ENCODE data around the gene SYT2. TPM values are rescaled to one million over a fixed set of nuclear protein-coding genes. Genes with fewer than 3 reads are reported as not detected.

Gene SYT2
- total RNA-seq, 1 donor = not detected

GRCh38 chr1:202664083-202664482 is 46.2 kb downstream of the SYT2 start:
- no peak overlapping the region for H3K4me3 ChIP-seq (ENCODE audit: low read depth, low read length)
- no peak for TF ChIP-seq CTCF (IDR thresholded peaks at IDR 0.05; ENCODE audit: insufficient read depth, low read length)
- DNase-seq (ENCODE audit: low read depth) = no peak

GRCh38 chr1:202663131-202663530 is 47.1 kb downstream of the SYT2 start:
- no peak for DNase-seq (ENCODE audit: low read depth)
- no peak overlapping the region for H3K4me3 ChIP-seq (ENCODE audit: low read depth, low read length)
- TF ChIP-seq CTCF (IDR thresholded peaks at IDR 0.05; ENCODE audit: insufficient read depth, low read length) = no peak

GRCh38 chr1:202662081-202662480 is 48.2 kb downstream of the SYT2 start:
- no peak for TF ChIP-seq CTCF (IDR thresholded peaks at IDR 0.05; ENCODE audit: insufficient read depth, low read length)

GRCh38 chr1:202661136-202661845 is 49.0 kb downstream of the SYT2 start:
- no peak overlapping the region for H3K4me3 ChIP-seq (ENCODE audit: low read depth, low read length)
- no peak for DNase-seq (ENCODE audit: low read depth)
- TF ChIP-seq CTCF (IDR thresholded peaks at IDR 0.05; ENCODE audit: insufficient read depth, low read length) = peak; percentile 9

More at GRCh38 chr1:202662081-202662480, 48.2 kb downstream of the SYT2 start:
- no peak overlapping the region for H3K4me3 ChIP-seq (ENCODE audit: low read depth, low read length)
- no peak for DNase-seq (ENCODE audit: low read depth)

GRCh38 chr1:202659974-202660373 is 50.3 kb downstream of the SYT2 start:
- no peak for DNase-seq (ENCODE audit: low read depth)
- H3K4me3 ChIP-seq (ENCODE audit: low read depth, low read length) = no peak overlapping the region
- no peak for TF ChIP-seq CTCF (IDR thresholded peaks at IDR 0.05; ENCODE audit: insufficient read depth, low read length)

GRCh38 chr1:202659541-202659940 is 50.7 kb downstream of the SYT2 start:
- DNase-seq (ENCODE audit: low read depth) = no peak
- H3K4me3 ChIP-seq (ENCODE audit: low read depth, low read length) = no peak overlapping the region
- no peak for TF ChIP-seq CTCF (IDR thresholded peaks at IDR 0.05; ENCODE audit: insufficient read depth, low read length)

- no peak for DNase-seq (ENCODE audit: low read depth)
- no peak for TF ChIP-seq CTCF (IDR thresholded peaks at IDR 0.05; ENCODE audit: insufficient read depth, low read length)
- H3K4me3 ChIP-seq (ENCODE audit: low read depth, low read length) = no peak overlapping the region
Observed at GRCh38 chr1:202658769-202659168, 51.5 kb downstream of the SYT2 start.
